ENCODE measurements around the gene COPE.

GRCh38 chr19:18901491-18901890 is 17.7 kb downstream of the COPE start:
- TF ChIP-seq POLR2AphosphoS5 (IDR thresholded peaks at IDR 0.05) (no peak), EP300 (conservative IDR thresholded peaks at IDR 0.05; ENCODE audit: poor library complexity, severe bottlenecking) (no peak), CTCF (IDR thresholded peaks at IDR 0.05; ENCODE audit: poor library complexity, severe bottlenecking) (no peak), REST (IDR thresholded peaks at IDR 0.05; ENCODE audit: borderline replicate concordance) (no peak), EZH2 (IDR thresholded peaks at IDR 0.05; ENCODE audit: borderline replicate concordance, insufficient read depth, low read length, poor library complexity, severe bottlenecking) (no peak), MXI1 (conservative IDR thresholded peaks at IDR 0.05; ENCODE audit: poor library complexity, severe bottlenecking) (no peak), SMC3 (conservative IDR thresholded peaks at IDR 0.05; ENCODE audit: poor library complexity) (no peak)
